Superior temporal gyrus (tissue), 1 donor: ENCODE results near the gene CACNA1H.

Experiments
- DNase-seq: peaks from one replicate; pipeline ENCODE4 v3.0.0-alpha.2; 2016; ENCODE audit errors: extremely low spot score

The CACNA1H gene

GRCh38 chr16:1142911-1143310, 10.0 kb upstream of the CACNA1H start:
- no peak for DNase-seq

GRCh38 chr16:1143761-1144450, 9.0 kb upstream of the CACNA1H start:
- DNase-seq = no peak

- no peak for DNase-seq
Measured at GRCh38 chr16:1144476-1145382, 8.2 kb upstream of the CACNA1H start.

GRCh38 chr16:1145383-1146100, 7.4 kb upstream of the CACNA1H start:
- DNase-seq = no peak

- no peak for DNase-seq
Measured at GRCh38 chr16:1146409-1146808, 6.5 kb upstream of the CACNA1H start.

- no peak for DNase-seq
Measured at GRCh38 chr16:1147027-1147426, 5.9 kb upstream of the CACNA1H start.

GRCh38 chr16:1149101-1149636, 3.7 kb upstream of the CACNA1H start:
- no peak for DNase-seq

GRCh38 chr16:1150511-1150982, 2.4 kb upstream of the CACNA1H start:
- DNase-seq = no peak

GRCh38 chr16:1151424-1152122, 1.3 kb upstream of the CACNA1H start:
- no peak for DNase-seq

- no peak for DNase-seq
Measured at GRCh38 chr16:1152123-1152638, 725 bp upstream of the CACNA1H start.

GRCh38 chr16:1153480-1154160, 714 bp downstream of the CACNA1H start:
- no peak for DNase-seq

- no peak for DNase-seq
Measured at GRCh38 chr16:1154291-1154886, 1.5 kb downstream of the CACNA1H start.

- no peak for DNase-seq
Measured at GRCh38 chr16:1154887-1155331, 2.0 kb downstream of the CACNA1H start.

- DNase-seq = no peak
Measured at GRCh38 chr16:1155353-1156054, 2.6 kb downstream of the CACNA1H start.

GRCh38 chr16:1156055-1156982, 3.4 kb downstream of the CACNA1H start:
- no peak for DNase-seq

GRCh38 chr16:1156983-1157638, 4.2 kb downstream of the CACNA1H start:
- no peak for DNase-seq

GRCh38 chr16:1157639-1158455, 4.9 kb downstream of the CACNA1H start:
- DNase-seq = no peak
